ENCODE data around the gene ELAVL3. TPM values are rescaled to one million over a fixed set of nuclear protein-coding genes. Genes with fewer than 3 reads are reported as not detected.

Gene ELAVL3
- total and polyA plus RNA-seq, 2 donors (not counting 3 experiments of a cell fraction or from before 2014, with no cell fraction given), result not detected

DNA sequence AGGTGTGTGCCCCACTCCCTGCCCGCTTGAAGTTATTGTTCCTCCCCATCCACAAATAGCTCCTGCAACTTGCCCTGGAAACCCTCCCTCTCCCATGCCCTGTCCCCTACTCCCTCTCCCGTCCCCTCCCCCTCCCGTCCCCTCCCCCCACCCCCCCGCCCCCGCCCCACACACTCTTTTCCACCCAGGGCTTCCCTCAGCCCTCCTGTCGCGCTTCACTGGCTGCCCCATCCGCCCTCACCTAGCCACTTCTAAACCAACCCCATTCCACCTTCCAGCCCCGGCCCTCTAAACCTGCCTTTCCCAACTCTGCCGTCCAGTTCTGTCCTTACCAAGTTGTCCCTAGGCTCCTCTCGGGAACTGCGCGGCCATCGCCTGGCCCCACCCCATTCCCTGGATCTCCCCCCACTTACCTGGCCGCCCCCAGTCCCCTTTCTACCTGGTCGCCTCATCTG, 62.7 kb downstream of the ELAVL3 start:
- Histone ChIP-seq H3K4me1 (ENCODE audit: control insufficient read depth, extremely low read depth, insufficient read depth, low read length) (peaks cover 9% of the 10 kb centered on the region), H3K27me3 (ENCODE audit: control insufficient read depth in 2 of 2, insufficient read depth in 2 of 2, low read length in 2 of 2) (peaks cover 28 to 30% of the 10 kb centered on the region in 2 experiments), H3K4me2 (ENCODE audit: insufficient read depth, low read length) (no peak overlapping the region), H3K9me1 (replicated peaks; ENCODE audit: control insufficient read depth, extremely low read depth, insufficient read depth, low read length) (no peaks in the 10 kb centered on the region), H3K36me3 (ENCODE audit: control insufficient read depth in 2 of 2, extremely low read depth in 1 of 2, insufficient read depth in 2 of 2, low read length in 2 of 2) (no peaks in the 10 kb centered on the region), H3K79me2 (ENCODE audit: control insufficient read depth, insufficient read depth, low read length) (no peaks in the 10 kb centered on the region), H2AFZ (ENCODE audit: low read depth, low read length) (no peak overlapping the region), H3K9ac (replicated peaks; ENCODE audit: extremely low read depth, insufficient read depth, low read length) (no peak overlapping the region), H3K9me3 (replicated peaks; ENCODE audit: control insufficient read depth, insufficient read depth, low read length) (no peaks in the 10 kb centered on the region), H3K27ac (ENCODE audit: insufficient read depth, low read depth, low read length) (no peak overlapping the region), H3K4me3 (replicated peaks in 1 of 3; ENCODE audit: insufficient read depth in 1 of 3, low read depth in 1 of 3, low read length in 3 of 3) (no peak overlapping the region), H4K20me1 (replicated peaks; ENCODE audit: control insufficient read depth, extremely low read depth, insufficient read depth, low read length) (no peaks in the 10 kb centered on the region)
- POLR2A ChIA-PET, result no interaction called here
- CTCF ChIA-PET, result interaction anchor here (0.9 kb wide), 1 partner anchor 17 kb away, joined by 3 read pairs; the partner anchor contains the start of gene PRKCSH
- no TSS peak for BruUV-seq (replicated peaks)
- dilution Hi-C loops (cut with MboI; ENCODE audit: extremely low pct_ligation_motif_present, low sequenced_read_pairs) (no loop called here), intact Hi-C loops (cut with micrococcal nuclease) (no loop called here)
- no peak for FAIRE-seq
- TF ChIP-seq MYC (IDR thresholded peaks at IDR 0.05; ENCODE audit: low read depth, low read length) (no peak), EZH2 (IDR thresholded peaks at IDR 0.05; ENCODE audit: borderline replicate concordance, low read depth, low read length, severe bottlenecking) (no peak), JUN (IDR thresholded peaks at IDR 0.05; ENCODE audit: borderline replicate concordance, insufficient read depth, insufficient read length, low read depth) (no peak), POLR2A (IDR thresholded peaks at IDR 0.05; ENCODE audit: low read depth, low read length) (no peak), GATA2 (IDR thresholded peaks at IDR 0.05; ENCODE audit: insufficient read depth, insufficient read length, low read depth, low read length) (no peak), FOS (IDR thresholded peaks at IDR 0.05; ENCODE audit: borderline replicate concordance, insufficient read depth, low read length) (no peak), POLR2AphosphoS5 (IDR thresholded peaks at IDR 0.05; ENCODE audit: insufficient read depth, low read depth, low read length) (no peak)
- TF ChIP-seq, protein P1, sequence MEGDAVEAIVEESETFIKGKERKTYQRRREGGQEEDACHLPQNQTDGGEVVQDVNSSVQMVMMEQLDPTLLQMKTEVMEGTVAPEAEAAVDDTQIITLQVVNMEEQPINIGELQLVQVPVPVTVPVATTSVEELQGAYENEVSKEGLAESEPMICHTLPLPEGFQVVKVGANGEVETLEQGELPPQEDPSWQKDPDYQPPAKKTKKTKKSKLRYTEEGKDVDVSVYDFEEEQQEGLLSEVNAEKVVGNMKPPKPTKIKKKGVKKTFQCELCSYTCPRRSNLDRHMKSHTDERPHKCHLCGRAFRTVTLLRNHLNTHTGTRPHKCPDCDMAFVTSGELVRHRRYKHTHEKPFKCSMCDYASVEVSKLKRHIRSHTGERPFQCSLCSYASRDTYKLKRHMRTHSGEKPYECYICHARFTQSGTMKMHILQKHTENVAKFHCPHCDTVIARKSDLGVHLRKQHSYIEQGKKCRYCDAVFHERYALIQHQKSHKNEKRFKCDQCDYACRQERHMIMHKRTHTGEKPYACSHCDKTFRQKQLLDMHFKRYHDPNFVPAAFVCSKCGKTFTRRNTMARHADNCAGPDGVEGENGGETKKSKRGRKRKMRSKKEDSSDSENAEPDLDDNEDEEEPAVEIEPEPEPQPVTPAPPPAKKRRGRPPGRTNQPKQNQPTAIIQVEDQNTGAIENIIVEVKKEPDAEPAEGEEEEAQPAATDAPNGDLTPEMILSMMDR (IDR thresholded peaks at IDR 0.05; ENCODE audit: extremely low read depth in 1 of 2, insufficient read depth in 1 of 2, low read depth in 1 of 2, low read length in 2 of 2), result no peak
- TF ChIP-seq, protein P2, sequence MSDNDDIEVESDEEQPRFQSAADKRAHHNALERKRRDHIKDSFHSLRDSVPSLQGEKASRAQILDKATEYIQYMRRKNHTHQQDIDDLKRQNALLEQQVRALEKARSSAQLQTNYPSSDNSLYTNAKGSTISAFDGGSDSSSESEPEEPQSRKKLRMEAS (IDR thresholded peaks at IDR 0.05; ENCODE audit: insufficient read depth, insufficient read length), result no peak
- no peak for DNase-seq (ENCODE audit: low read depth, low spot score)

Measured in endothelial cell of umbilical vein (primary cell).